Hepatocyte (in vitro differentiated cells): Measurements from ENCODE around the gene ATXN10. TPM values are rescaled to one million over a fixed set of nuclear protein-coding genes. Genes with fewer than 3 reads are reported as not detected.

Experiments
- DNase-seq: peaks from one replicate; pipeline ENCODE4 v3.0.0-alpha.2; 2016; ENCODE audit warnings: low spot score
- H2AFZ ChIP-seq: fragments of 200-600 bp; sonication (generic); 2 replicates; pipeline ENCODE4 v1.6.0; 2016; ENCODE audit warnings: antibody characterized with exemption, mild to moderate bottlenecking
- H3K27ac ChIP-seq: fragments of 200-600 bp; sonication (generic); 2 replicates; pipeline ENCODE4 v1.5.1; 2016; ENCODE audit warnings: mild to moderate bottlenecking
- H3K27me3 ChIP-seq: fragments of 200-600 bp; sonication (generic); 2 replicates; pipeline ENCODE4 v1.6.1; 2016
- H3K36me3 ChIP-seq: fragments of 200-600 bp; sonication (generic); replicated peaks from 2 replicates; pipeline ENCODE4 v1.5.1; 2016; ENCODE audit warnings: low read depth; ENCODE audit not compliant: insufficient read depth
- H3K4me1 ChIP-seq: fragments of 200-600 bp; sonication (generic); 2 replicates; pipeline ENCODE4 v1.5.1; 2016; ENCODE audit warnings: mild to moderate bottlenecking, moderate library complexity; ENCODE audit not compliant: insufficient read depth
- H3K4me2 ChIP-seq: fragments of 200-600 bp; sonication (generic); 2 replicates; pipeline ENCODE4 v1.6.0; 2016
- H3K4me3 ChIP-seq: fragments of 200-600 bp; sonication (generic); 2 replicates; pipeline ENCODE4 v1.5.1; 2016; ENCODE audit warnings: mild to moderate bottlenecking
- H3K79me2 ChIP-seq: fragments of 200-600 bp; sonication (generic); 2 replicates; pipeline ENCODE4 v1.6.0; 2017; ENCODE audit warnings: mild to moderate bottlenecking
- H3K9me2 ChIP-seq: fragments of 200-600 bp; sonication (generic); replicated peaks from 2 replicates; pipeline ENCODE4 v1.6.0; 2017; ENCODE audit warnings: mild to moderate bottlenecking; ENCODE audit not compliant: insufficient read depth
- H3K9me3 ChIP-seq: fragments of 200-600 bp; sonication (generic); 2 replicates; pipeline ENCODE4 v1.5.1; 2016; ENCODE audit warnings: low read depth, mild to moderate bottlenecking
- H4K20me1 ChIP-seq: fragments of 200-600 bp; sonication (generic); 2 replicates; pipeline ENCODE4 v1.6.0; 2016; ENCODE audit warnings: mild to moderate bottlenecking; ENCODE audit not compliant: insufficient read depth, poor library complexity, severe bottlenecking
- CTCF ChIP-seq: fragments of 200-600 bp; sonication (generic); IDR thresholded peaks from 2 replicates; pipeline ENCODE4 v1.5.1; 2016; ENCODE audit warnings: antibody characterized with exemption, mild to moderate bottlenecking; ENCODE audit not compliant: poor library complexity
- EZH2 ChIP-seq: fragments of 200-600 bp; sonication (generic); IDR thresholded peaks from 2 replicates; pipeline ENCODE4 v1.6.1; 2016; ENCODE audit warnings: antibody characterized with exemption, mild to moderate bottlenecking, borderline replicate concordance
- EZH2phosphoT487 ChIP-seq: fragments of 200-600 bp; sonication (generic); IDR thresholded peaks from one replicate; pipeline ENCODE4 v1.6.1; 2018; ENCODE audit warnings: antibody characterized with exemption, mild to moderate bottlenecking, low read depth, moderate library complexity; ENCODE audit not compliant: unreplicated experiment, severe bottlenecking
- WGBS: methylation state at CpG from one replicate; pipeline ENCODE4 v1.1.6; 2016; ENCODE audit warnings: low lambda C conversion rate; ENCODE audit errors: missing lambda C conversion rate; 5-methylcytosine and 5-hydroxymethylcytosine counted together
- polyA plus RNA-seq: library from polyadenylated mRNA; unstranded; fragments of >200 nt; fragmentation: Nextera tagmentation; extraction: Ambion mirVana; gene quantifications from 2 replicates; pipeline ENCODE4 v1.2.1, GENCODE V29; 2016
- total RNA-seq: library from RNA; depleted of rRNA; stranded (reverse); fragments of >200 nt; gene quantifications from 2 replicates; pipeline ENCODE4 v1.2.3, GENCODE V29; 2014

Gene ATXN10
- total and polyA plus RNA-seq, 2 experiments from 2014 or later = 141 to 186 TPM

GRCh38 chr22:45626198-45626651 lies 45.4 kb upstream of the ATXN10 start:
- no peaks in the 10 kb centered on the region for H3K36me3 ChIP-seq
- no peak overlapping the region for H2AFZ ChIP-seq
- no peaks in the 10 kb centered on the region for H3K79me2 ChIP-seq
- H3K4me1 ChIP-seq = peaks cover 5% of the 10 kb centered on the region
- H3K4me2 ChIP-seq = no peak overlapping the region
- no peak for TF ChIP-seq CTCF
- TF ChIP-seq EZH2 = no peak
- TF ChIP-seq EZH2phosphoT487 = no peak
- H4K20me1 ChIP-seq = no peaks in the 10 kb centered on the region
- H3K9me3 ChIP-seq = no peaks in the 10 kb centered on the region
- H3K4me3 ChIP-seq = no peak overlapping the region
- 72% methylated on average over 22 of the region's 22 CpGs for WGBS
- no peak overlapping the region for H3K27ac ChIP-seq
- H3K9me2 ChIP-seq = no peaks in the 10 kb centered on the region
- peak; percentile 76 for DNase-seq
- no peaks in the 10 kb centered on the region for H3K27me3 ChIP-seq

GRCh38 chr22:45627489-45628233 lies 44.0 kb upstream of the ATXN10 start:
- H3K27ac ChIP-seq = no peak overlapping the region
- no peak for DNase-seq
- WGBS = 73% methylated on average over 22 of the region's 22 CpGs
- H3K36me3 ChIP-seq = no peaks in the 10 kb centered on the region
- H3K4me1 ChIP-seq = peaks cover 5% of the 10 kb centered on the region
- no peaks in the 10 kb centered on the region for H3K9me2 ChIP-seq
- H3K27me3 ChIP-seq = no peaks in the 10 kb centered on the region
- H3K4me3 ChIP-seq = no peak overlapping the region
- TF ChIP-seq EZH2phosphoT487 (no peak), CTCF (no peak), EZH2 (no peak)
- H3K9me3 ChIP-seq = no peaks in the 10 kb centered on the region
- H3K4me2 ChIP-seq = no peak overlapping the region
- H3K79me2 ChIP-seq = no peaks in the 10 kb centered on the region
- no peak overlapping the region for H2AFZ ChIP-seq
- H4K20me1 ChIP-seq = no peaks in the 10 kb centered on the region

- Histone ChIP-seq H3K4me1 (peaks cover 5% of the 10 kb centered on the region), H3K4me2 (no peak overlapping the region), H4K20me1 (no peaks in the 10 kb centered on the region), H2AFZ (no peak overlapping the region), H3K9me2 (no peaks in the 10 kb centered on the region), H3K4me3 (no peak overlapping the region), H3K27me3 (no peaks in the 10 kb centered on the region), H3K36me3 (no peaks in the 10 kb centered on the region), H3K79me2 (no peaks in the 10 kb centered on the region), H3K27ac (no peak overlapping the region), H3K9me3 (no peaks in the 10 kb centered on the region)
- TF ChIP-seq EZH2 (no peak), CTCF (no peak), EZH2phosphoT487 (no peak)
- peak; percentile 50 for DNase-seq
- WGBS = 39% methylated on average over 5 of the region's 5 CpGs
These were observed 43.1 kb upstream of the ATXN10 start for GRCh38 chr22:45628515-45628914.
